Skeletal muscle tissue (tissue), 5 donors: ENCODE results near the gene SLC11A2. TPM values are rescaled to one million over a fixed set of nuclear protein-coding genes. Genes with fewer than 3 reads are reported as not detected.
"Not testable (repeated sequence)": the region's sequence is repeated elsewhere in the genome, so short reads cannot be mapped to it uniquely, and the experiment has no call there.

Experiments used
- H3K27ac ChIP-seq: one replicate; pipeline ENCODE4 v1.7.0; 2013; ENCODE audit warnings: mild to moderate bottlenecking, low read depth, low read length, inconsistent platforms
- H3K27me3 ChIP-seq, 3 donors: one replicate each; pipeline ENCODE4 v1.7.0; 2013; ENCODE audit warnings: low read length in 3 of 3; ENCODE audit not compliant: control insufficient read depth in 3 of 3, insufficient read depth in 3 of 3
- H3K36me3 ChIP-seq, 3 donors: one replicate each; pipeline ENCODE4 v1.7.0; 2013; ENCODE audit warnings: low read length in 3 of 3; ENCODE audit not compliant: control insufficient read depth in 3 of 3, insufficient read depth in 3 of 3
- H3K4me1 ChIP-seq, 3 donors: one replicate each; pipeline ENCODE4 v1.7.0; 2013; ENCODE audit warnings: low read length in 3 of 3, mild to moderate bottlenecking in 3 of 3; ENCODE audit not compliant: control insufficient read depth in 3 of 3, insufficient read depth in 3 of 3
- H3K4me3 ChIP-seq, 3 donors: one replicate each; pipeline ENCODE4 v1.7.0; 2013; ENCODE audit warnings: low read length in 3 of 3
- H3K9ac ChIP-seq, 3 donors: one replicate each; pipeline ENCODE4 v1.7.0; 2013; ENCODE audit warnings: low read length in 3 of 3, mild to moderate bottlenecking in 3 of 3, moderate library complexity in 2 of 3, low read depth in 1 of 3
- H3K9me3 ChIP-seq, 3 donors: one replicate each; pipeline ENCODE4 v1.7.0; 2013; ENCODE audit warnings: low read length in 3 of 3; ENCODE audit not compliant: control insufficient read depth in 3 of 3
- small RNA-seq: library from RNA; depleted of rRNA; stranded (forward); fragments of <200 nt; gene quantifications from one replicate; pipeline ENCODE3, GENCODE V24; 2014
- total RNA-seq: library from RNA; depleted of rRNA; stranded (reverse); fragments of >200 nt; gene quantifications from one replicate; pipeline ENCODE4 v1.2.3, GENCODE V29; 2014
- donor health status: Osteomylitis.

The SLC11A2 gene
- total RNA-seq, 1 donor from 2014 or later = 39.1 TPM

DNA sequence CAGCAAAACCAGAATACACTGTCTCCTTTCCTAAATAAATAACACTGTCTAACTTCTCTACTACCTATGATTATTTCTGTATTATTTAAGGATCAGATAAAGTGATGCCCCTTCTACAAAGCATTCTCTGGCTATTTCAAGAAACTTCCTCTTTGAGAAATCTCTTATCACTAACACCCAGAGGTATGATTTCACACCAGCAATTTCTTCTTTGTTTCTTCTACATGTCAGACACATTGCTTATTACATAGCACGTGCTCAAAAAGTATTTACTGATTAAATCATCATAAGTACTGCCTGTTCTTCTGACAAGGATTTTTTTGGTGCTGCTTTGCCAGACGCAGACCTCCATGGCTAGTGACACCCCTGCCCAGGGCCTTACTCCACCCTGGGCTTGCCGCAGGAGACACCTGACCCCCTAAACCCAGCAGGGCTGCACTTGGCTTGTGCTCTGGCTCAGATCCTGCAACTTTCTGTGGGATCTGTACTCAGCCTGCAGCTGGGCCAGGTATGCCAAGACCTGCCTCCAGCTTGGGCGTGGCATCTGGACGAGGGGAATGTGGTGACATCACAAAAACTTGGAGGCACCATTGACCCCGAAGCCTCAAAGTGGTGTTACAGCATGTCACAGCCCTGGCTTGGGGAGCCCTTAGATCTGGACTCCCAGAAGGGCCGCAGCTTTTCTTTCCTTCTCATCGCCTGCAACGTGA lies 89.2 kb downstream of the SLC11A2 start:
- Histone ChIP-seq H3K36me3 (peaks cover 3 to 13% (median 8%) of the 10 kb centered on the region in 3 donors), H3K27me3 (no peaks in the 10 kb centered on the region), H3K4me3 (no peak overlapping the region), H3K27ac (no peak overlapping the region), H3K9me3 (no peaks in the 10 kb centered on the region), H3K9ac (no peak overlapping the region), H3K4me1 (peaks cover 13 to 19% (median 18%) of the 10 kb centered on the region in 3 donors)

DNA sequence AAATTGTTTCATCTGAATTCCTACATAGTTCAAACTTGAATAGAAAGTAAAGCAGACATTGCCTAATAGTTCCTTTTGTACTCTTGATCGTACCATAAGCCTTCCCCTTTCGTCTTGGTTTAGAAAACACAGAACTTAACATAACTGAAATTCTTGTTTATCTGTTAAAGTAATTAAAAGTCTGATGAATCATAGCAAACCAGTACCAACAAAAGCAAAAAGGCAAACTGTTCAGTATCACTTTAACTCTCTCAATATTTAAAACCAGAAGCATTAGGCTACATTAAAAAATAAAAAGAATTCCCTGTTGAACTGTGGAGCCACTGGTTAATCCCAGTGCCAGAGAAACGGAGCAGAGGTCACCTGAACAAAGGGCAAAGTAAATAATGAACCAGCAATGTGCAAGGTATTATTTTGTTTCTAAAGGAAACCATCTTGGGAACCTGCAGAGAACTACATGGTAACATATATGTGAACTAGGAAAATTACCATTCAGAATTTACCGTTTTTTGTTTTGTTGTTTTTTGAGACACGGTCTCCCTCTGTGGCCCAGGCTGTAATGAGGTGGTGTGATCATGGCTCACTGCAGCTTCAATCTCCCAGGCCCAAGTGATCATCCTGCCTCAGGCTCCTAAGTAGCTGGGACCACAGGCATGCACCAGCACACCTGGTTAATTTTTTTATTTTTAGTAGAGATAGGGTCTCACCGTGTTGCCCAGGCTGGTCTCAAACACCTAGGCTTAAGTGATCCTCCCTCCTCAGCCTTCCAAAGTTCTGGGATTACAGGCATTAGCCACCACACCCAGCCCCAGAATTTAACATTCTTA lies 91.0 kb downstream of the SLC11A2 start:
- Histone ChIP-seq H3K4me1 (peaks cover 16 to 28% (median 19%) of the 10 kb centered on the region in 3 donors), H3K4me3 (no peak overlapping the region), H3K27me3 (no peaks in the 10 kb centered on the region), H3K27ac (peak overlapping the region; percentile 58), H3K36me3 (peaks cover 5 to 22% (median 22%) of the 10 kb centered on the region in 3 donors), H3K9me3 (no peaks in the 10 kb centered on the region), H3K9ac (no peak overlapping the region)

- peak overlapping the region; percentile 58 for H3K27ac ChIP-seq
- peaks cover 8 to 27% (median 23%) of the 10 kb centered on the region in 3 donors for H3K36me3 ChIP-seq
- peak overlapping the region in 1 of 3 donors; percentile 18 for H3K4me3 ChIP-seq
- H3K9me3 ChIP-seq = no peaks in the 10 kb centered on the region
- no peaks in the 10 kb centered on the region for H3K27me3 ChIP-seq
- H3K9ac ChIP-seq = no peak overlapping the region
- peaks cover 16 to 28% (median 24%) of the 10 kb centered on the region in 3 donors for H3K4me1 ChIP-seq
Measured at GRCh38 chr12:50934371-50934851, 91.8 kb downstream of the SLC11A2 start.

- H3K9me3 ChIP-seq = no peaks in the 10 kb centered on the region
- peaks cover 18 to 34% (median 30%) of the 10 kb centered on the region in 3 donors for H3K4me1 ChIP-seq
- peak overlapping the region in 1 of 3 donors; percentile 1 for H3K4me3 ChIP-seq
- H3K9ac ChIP-seq = no peak overlapping the region
- H3K36me3 ChIP-seq = peaks cover 8 to 29% (median 24%) of the 10 kb centered on the region in 3 donors
- no peaks in the 10 kb centered on the region for H3K27me3 ChIP-seq
- H3K27ac ChIP-seq = peak overlapping the region; percentile 22
Measured at GRCh38 chr12:50933459-50934124, 92.6 kb downstream of the SLC11A2 start.

DNA sequence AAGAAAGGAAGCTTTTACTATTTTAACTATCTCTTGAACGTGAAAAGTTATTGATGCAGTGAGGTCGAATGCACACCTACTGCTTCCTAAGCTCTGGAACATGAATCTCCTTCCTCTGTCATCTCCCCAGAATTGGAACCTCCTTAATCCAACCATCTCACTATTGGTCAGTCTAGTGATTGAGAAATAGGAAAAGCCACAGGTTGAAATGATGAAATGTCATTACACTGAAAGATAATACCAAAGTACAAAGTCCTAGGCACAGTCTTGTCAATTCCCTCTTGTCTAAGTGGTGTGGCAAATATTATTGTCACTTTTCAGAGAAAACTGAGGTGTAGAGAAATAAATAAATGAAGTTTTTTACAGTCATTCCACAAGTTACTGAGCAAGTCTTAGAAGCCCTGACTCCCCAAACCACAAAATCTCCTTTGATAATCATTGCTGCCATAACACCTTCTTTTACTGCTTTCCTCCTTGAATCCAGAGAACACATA lies 93.3 kb downstream of the SLC11A2 start:
- Histone ChIP-seq H3K9ac (no peak overlapping the region), H3K9me3 (no peaks in the 10 kb centered on the region), H3K4me1 (peaks cover 24 to 36% (median 36%) of the 10 kb centered on the region in 3 donors), H3K27me3 (no peaks in the 10 kb centered on the region), H3K4me3 (no peak overlapping the region), H3K36me3 (peaks cover 8 to 33% (median 32%) of the 10 kb centered on the region in 3 donors), H3K27ac (no peak overlapping the region)

GRCh38 chr12:50930477-50930876 lies 95.7 kb downstream of the SLC11A2 start:
- not testable (repeated sequence) for H3K4me3 ChIP-seq, H3K27me3 ChIP-seq, H3K9ac ChIP-seq, H3K9me3 ChIP-seq, H3K27ac ChIP-seq
- peaks cover 8 to 33% (median 26%) of the 10 kb centered on the region in 3 donors for H3K36me3 ChIP-seq
- H3K4me1 ChIP-seq = peaks cover 30 to 38% (median 34%) of the 10 kb centered on the region in 3 donors

DNA sequence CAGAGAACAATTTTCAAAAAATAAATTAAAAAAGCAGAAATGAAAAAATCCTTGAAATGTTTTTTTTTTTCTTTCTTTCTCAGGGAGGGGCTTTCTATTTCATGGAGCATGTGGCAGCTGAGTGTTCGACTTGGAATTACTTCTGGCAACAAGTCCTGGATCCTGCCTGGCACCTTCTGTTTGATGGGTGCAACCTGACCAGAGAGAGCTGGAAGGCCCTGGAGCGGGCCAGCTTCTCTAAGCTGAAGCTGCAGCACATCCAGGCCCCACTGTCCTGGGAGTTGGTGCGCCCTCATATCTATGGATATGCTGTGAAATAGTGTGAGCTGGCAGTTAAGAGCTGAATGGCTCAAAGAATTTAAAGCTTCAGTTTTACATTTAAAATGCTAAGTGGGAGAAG lies 96.4 kb downstream of the SLC11A2 start:
- Histone ChIP-seq H3K4me1 (peaks cover 25 to 38% (median 32%) of the 10 kb centered on the region in 3 donors), H3K4me3 (peak overlapping the region in 1 of 3 donors; percentile 83), H3K27ac (no peak overlapping the region), H3K9me3 (no peaks in the 10 kb centered on the region), H3K27me3 (no peaks in the 10 kb centered on the region), H3K36me3 (peaks cover 8 to 33% (median 26%) of the 10 kb centered on the region in 3 donors), H3K9ac (no peak overlapping the region)

Small RNAs within 50 kb of the gene (small RNA-seq; reads per million reads assigned to genes)
- not detected for gene AC008121.1
- gene RF00019 = not detected
- not detected for gene RNU6-1273P
- not detected for gene RNU6-87P

Other genes starting within 250 kb of the SLC11A2 start
- not detected for gene TMPRSS12, start 183.5 kb downstream of the SLC11A2 start, total RNA-seq
- gene HIGD1C, start 73.8 kb downstream of the SLC11A2 start, total RNA-seq = not detected
- gene LETMD1, start 21.9 kb upstream of the SLC11A2 start, total RNA-seq = 40.2 TPM
- gene CSRNP2, start 57.2 kb upstream of the SLC11A2 start, total RNA-seq = 11.5 TPM
- gene TFCP2, start 146.8 kb upstream of the SLC11A2 start, total RNA-seq = 14.6 TPM
- gene POU6F1, start 191.7 kb upstream of the SLC11A2 start, total RNA-seq = 2.6 TPM
- 31.3 TPM for gene DAZAP2, start 212.4 kb upstream of the SLC11A2 start, total RNA-seq
- gene SMAGP, start 244.0 kb upstream of the SLC11A2 start, total RNA-seq = 2.1 TPM